Activated CD4-positive, alpha-beta T cell treated with anti-CD3 and anti-CD28 coated beads for 36 hours (primary cell): ENCODE results near the gene MRGPRX2. TPM values are rescaled to one million over a fixed set of nuclear protein-coding genes. Genes with fewer than 3 reads are reported as not detected.

Experiments used
- ATAC-seq: fragments of 200-7000 bp; cut with Tn5 transposase; one replicate; pipeline ENCODE4 v1.10.0; 2021; ENCODE audit warnings: mild to moderate bottlenecking, moderate library complexity
- CTCF ChIA-PET: fragments of 350-600 bp; sonication (Branson Sonifier 250); formaldehyde crosslinking; loops from one replicate; lab custom pipeline; 2021; ENCODE audit warnings: antibody characterized with exemption; lab: Charles Lee
- POLR2A ChIA-PET: fragments of 350-600 bp; sonication (Branson Sonifier 250); formaldehyde crosslinking; loops from one replicate; lab custom pipeline; 2021; ENCODE audit warnings: antibody characterized with exemption, inconsistent platforms; lab: Charles Lee
- DNase-seq: peaks from one replicate; pipeline ENCODE4 v3.0.0-alpha.2; 2020
- H3K27ac Mint-ChIP-seq: one replicate; pipeline ENCODE4 v1.8.0; 2021; ENCODE audit warnings: mixed read lengths
- H3K27me3 Mint-ChIP-seq: one replicate; pipeline ENCODE4 v1.8.0; 2021; ENCODE audit warnings: mixed read lengths
- H3K36me3 Mint-ChIP-seq: one replicate; pipeline ENCODE4 v1.8.0; 2021; ENCODE audit warnings: low read depth, mixed read lengths
- H3K4me1 Mint-ChIP-seq: one replicate; pipeline ENCODE4 v1.8.0; 2021; ENCODE audit warnings: mixed read lengths
- H3K4me3 Mint-ChIP-seq: one replicate; pipeline ENCODE4 v1.8.0; 2021; ENCODE audit warnings: mild to moderate bottlenecking, moderate library complexity, mixed read lengths
- H3K9me3 Mint-ChIP-seq: one replicate; pipeline ENCODE4 v1.8.0; 2021; ENCODE audit warnings: low read depth, mixed read lengths
- intact Hi-C, 2 experiments: fragments of 100-400 bp; cut with DNase I in 1 of 2; cut with micrococcal nuclease in 1 of 2; formaldehyde crosslinking; loops; one replicate each; pipeline versions ENCODE4 v1.14.2 to v1.15.1; 2022 to 2024; cut with DNase I, micrococcal nuclease
- total RNA-seq, 2 experiments: library from RNA; stranded (reverse); gene quantifications; one replicate each; pipeline ENCODE4 v1.2.3, GENCODE V29; 2021

The MRGPRX2 gene
- total RNA-seq, 2 experiments from 2014 or later: not detected

DNA sequence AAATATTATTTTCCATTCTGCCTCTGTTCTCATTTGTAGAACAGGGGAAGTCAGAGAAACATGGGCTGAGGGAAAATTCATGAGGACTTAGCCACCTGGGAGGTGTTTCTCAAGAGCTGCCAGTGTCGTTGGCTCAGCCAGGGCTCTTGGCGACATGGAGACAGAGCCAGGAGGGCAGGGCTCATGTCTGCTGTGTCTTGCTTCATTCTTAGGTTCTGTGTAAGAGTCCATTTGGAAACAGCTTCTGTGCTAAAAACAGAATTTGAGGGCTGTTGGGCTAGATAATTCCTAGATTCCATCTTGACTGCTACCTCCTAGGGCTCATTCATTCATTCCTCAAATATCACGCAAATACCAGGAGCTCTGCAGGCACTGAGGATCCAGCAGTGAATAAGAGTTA, 15.1 kb upstream of the MRGPRX2 start:
- peaks cover 8% of the 10 kb centered on the region for H3K27me3 Mint-ChIP-seq
- DNase-seq: no peak
- intact Hi-C loops: loop anchor here (2.0 to 5.0 kb wide), 2 partner anchors 41 to 232 kb away; partner anchors contain the start of gene ZDHHC13 (in 1 of the 2)
- H3K27ac Mint-ChIP-seq: no peak overlapping the region
- ChIA-PET POLR2A (no interaction called here), CTCF (interaction anchor here (0.5 to 3.4 kb wide), 8 partner anchors 9 to 477 kb away, joined by 3 to 30 read pairs (median 4); no protein-coding TSS in a partner anchor)
- peaks cover 4% of the 10 kb centered on the region for H3K4me1 Mint-ChIP-seq
- ATAC-seq: no peak
- no peak overlapping the region for H3K4me3 Mint-ChIP-seq
- H3K9me3 Mint-ChIP-seq: no peaks in the 10 kb centered on the region
- no peaks in the 10 kb centered on the region for H3K36me3 Mint-ChIP-seq

DNA sequence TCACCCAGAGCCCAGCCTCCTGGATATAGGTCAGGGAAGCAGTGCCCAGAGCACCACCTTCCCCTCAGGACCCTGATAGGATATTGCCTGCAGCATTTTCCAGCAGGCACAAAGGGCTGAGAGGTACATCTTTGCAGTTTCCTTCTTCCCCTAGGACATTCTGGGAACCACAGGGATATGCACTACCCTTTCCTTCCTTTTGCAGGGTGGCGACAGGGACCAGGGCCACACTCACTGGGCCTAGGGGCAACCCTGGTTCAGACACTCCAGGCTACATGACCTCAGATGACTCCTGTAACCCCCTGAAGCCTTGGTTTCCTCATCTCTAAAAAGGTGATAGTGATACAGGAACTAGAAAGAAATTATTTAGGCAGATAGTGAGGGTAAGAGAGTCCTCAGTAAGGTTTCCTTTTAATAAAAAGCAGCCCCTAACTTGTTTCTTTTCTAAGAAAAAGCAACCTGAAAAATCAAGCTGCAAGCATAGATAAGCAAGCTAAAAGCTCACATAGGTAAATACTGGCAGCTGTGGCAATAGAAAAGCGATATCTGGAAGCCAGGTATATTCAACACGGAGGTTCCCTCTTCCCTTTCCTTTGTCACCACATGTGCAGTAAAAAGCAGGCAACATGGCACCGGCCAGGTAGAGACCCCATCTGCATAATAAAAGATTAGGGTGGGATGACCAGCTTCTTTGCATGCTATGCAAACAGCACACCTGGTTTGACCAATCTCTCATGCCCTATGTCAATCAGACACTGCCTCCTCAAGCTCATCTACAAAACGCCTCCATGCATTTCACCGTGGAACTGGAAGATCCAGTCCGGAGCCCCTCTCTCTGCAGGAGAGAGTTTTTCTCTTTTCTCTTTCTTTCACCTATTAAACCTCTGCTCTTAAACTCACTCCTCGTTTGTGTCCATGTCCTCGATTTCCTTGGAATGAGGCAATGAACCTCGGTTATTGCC, 13.2 kb upstream of the MRGPRX2 start:
- ChIA-PET CTCF (interaction anchor here (0.6 to 2.0 kb wide), 6 partner anchors 15 to 830 kb away, joined by 3 to 5 read pairs (median 3); no protein-coding TSS in a partner anchor), POLR2A (no interaction called here)
- no peak for ATAC-seq
- intact Hi-C loops: loop anchor here (5.0 kb wide), 3 partner anchors 44 to 184 kb away; partner anchors contain the start of genes E2F8 (in 2 of the 2) and ZDHHC13 (in 1 of the 2)
- H3K36me3 Mint-ChIP-seq: peaks cover 2% of the 10 kb centered on the region
- peaks cover 6% of the 10 kb centered on the region for H3K9me3 Mint-ChIP-seq
- H3K27ac Mint-ChIP-seq: no peak overlapping the region
- H3K27me3 Mint-ChIP-seq: peaks cover 14% of the 10 kb centered on the region
- H3K4me1 Mint-ChIP-seq: peaks cover 4% of the 10 kb centered on the region
- DNase-seq: no peak
- H3K4me3 Mint-ChIP-seq: no peak overlapping the region

DNA sequence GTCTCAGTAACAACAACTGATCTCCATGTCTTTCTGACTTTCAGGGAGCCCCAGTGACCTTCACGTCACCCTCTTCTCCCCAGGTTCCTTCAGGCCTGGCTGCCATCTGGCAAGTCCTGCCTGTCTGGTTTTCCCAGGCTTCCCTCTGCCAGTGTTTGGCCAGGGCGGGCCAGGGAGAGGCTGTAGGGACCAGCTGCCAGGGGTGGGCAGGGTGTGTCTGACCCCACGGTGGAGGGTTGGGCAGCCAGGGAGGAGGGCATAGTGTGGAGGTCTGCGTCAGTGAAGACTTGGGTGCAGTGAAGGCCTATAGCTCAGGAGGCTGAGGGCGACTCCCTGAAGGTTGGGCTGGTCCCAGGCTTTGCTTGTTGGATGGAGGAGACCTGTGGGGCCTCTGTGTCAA, 11.9 kb upstream of the MRGPRX2 start:
- Mint-ChIP-seq H3K4me3 (no peak overlapping the region), H3K36me3 (peaks cover 2% of the 10 kb centered on the region), H3K4me1 (peaks cover 4% of the 10 kb centered on the region), H3K9me3 (peaks cover 11% of the 10 kb centered on the region), H3K27ac (no peak overlapping the region), H3K27me3 (peaks cover 18% of the 10 kb centered on the region)
- ChIA-PET CTCF (interaction anchor here (0.6 to 2.6 kb wide), 7 partner anchors 10 to 1274 kb away, joined by 3 to 24 read pairs (median 3); partner anchors contain the start of gene MRGPRX2), POLR2A (no interaction called here)
- ATAC-seq: no peak
- DNase-seq: no peak
- intact Hi-C loops: loop anchor here (5.0 kb wide), 3 partner anchors 45 to 185 kb away; partner anchors contain the start of genes E2F8 (in 2 of the 2) and ZDHHC13 (in 1 of the 2)

DNA sequence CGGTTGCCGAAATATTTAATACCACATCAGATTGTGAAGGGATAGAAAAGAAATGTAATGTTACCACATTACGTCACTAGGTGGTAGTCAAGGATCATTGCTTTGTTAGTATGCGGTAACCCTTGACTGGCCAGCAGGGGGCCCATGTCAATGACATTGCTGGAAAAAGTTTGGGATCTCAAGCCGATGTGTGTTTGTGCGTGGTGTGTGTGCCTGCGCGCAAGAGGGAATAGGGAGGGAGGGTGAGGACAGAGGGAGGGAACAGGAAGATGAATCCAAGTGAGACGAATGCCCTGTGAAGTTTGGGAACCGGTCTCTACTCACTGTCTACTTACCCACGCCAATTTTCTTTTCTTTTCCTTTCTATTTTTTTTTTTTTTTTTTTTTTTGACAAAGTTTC, 10.7 kb upstream of the MRGPRX2 start:
- Mint-ChIP-seq H3K4me3 (peak overlapping the region; percentile 38), H3K36me3 (peaks cover 2% of the 10 kb centered on the region), H3K4me1 (peaks cover 4% of the 10 kb centered on the region), H3K27ac (no peak overlapping the region), H3K27me3 (peaks cover 20% of the 10 kb centered on the region), H3K9me3 (peaks cover 11% of the 10 kb centered on the region)
- intact Hi-C loops: loop anchor here (1.0 to 5.0 kb wide), 6 partner anchors 46 to 834 kb away; partner anchors contain the start of genes E2F8 (in 2 of the 2) and ZDHHC13 (in 1 of the 2)
- ChIA-PET POLR2A (no interaction called here), CTCF (interaction anchor here (0.6 to 2.6 kb wide), 40 partner anchors 9 to 994 kb away, joined by 3 to 24 read pairs (median 4); partner anchors contain the start of genes MRGPRX2 and ZDHHC13)
- peak; percentile 93 for ATAC-seq
- DNase-seq: peak; percentile 77

DNA sequence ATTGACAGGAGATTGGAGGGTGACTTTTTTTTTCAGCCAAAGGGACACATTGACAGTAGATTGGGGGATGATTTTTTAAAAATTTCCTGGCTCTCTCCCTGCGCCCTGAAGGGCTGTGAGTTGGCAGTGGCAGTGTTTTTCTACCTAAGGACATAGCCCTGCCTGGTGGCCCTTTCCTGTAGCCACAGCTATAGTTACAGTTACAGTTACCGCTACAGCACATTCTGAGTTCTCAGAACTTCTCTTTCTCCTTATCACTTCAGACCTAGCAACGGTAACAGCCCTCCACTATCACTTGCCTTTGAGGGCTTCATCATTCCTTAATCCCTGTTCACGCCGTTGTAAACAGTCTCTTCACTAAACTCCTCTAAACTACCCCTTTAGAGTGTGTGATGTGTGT, 684 bp downstream of the MRGPRX2 start:
- H3K27ac Mint-ChIP-seq: no peak overlapping the region
- ATAC-seq (peak; percentile 28), DNase-seq (no peak)
- intact Hi-C loops: loop anchor here in 1 of 2 experiments (1.0 kb wide), 1 partner anchor 382 kb away; no protein-coding TSS in a partner anchor
- POLR2A ChIA-PET: no interaction called here
- CTCF ChIA-PET: interaction anchor here (0.6 to 3.6 kb wide), 3 partner anchors 12 to 338 kb away, joined by 3 to 24 read pairs (median 11); no protein-coding TSS in a partner anchor
- peaks cover 19% of the 10 kb centered on the region for H3K4me1 Mint-ChIP-seq
- H3K4me3 Mint-ChIP-seq: no peak overlapping the region
- peaks cover 7% of the 10 kb centered on the region for H3K27me3 Mint-ChIP-seq
- H3K9me3 Mint-ChIP-seq: no peaks in the 10 kb centered on the region
- H3K36me3 Mint-ChIP-seq: no peaks in the 10 kb centered on the region

DNA sequence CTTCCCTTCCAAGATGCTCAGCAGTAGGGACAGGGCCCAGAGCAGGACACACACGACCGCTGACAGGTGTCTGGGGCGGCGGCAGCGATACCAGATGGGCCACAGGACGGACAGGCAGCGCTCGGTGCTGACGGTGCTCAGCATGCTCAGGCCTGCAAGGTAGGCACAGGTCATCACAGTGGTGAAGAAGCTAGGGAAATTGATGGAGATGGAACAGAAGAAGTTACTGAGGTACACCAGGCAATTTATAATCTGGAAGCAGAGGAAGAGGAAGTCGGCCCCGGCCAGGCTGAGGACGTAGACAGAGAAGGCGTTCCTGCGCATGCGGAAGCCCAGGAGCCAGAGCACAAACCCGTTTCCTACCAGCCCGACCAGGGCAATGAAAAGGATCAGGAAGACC, 4.6 kb downstream of the MRGPRX2 start:
- no peaks in the 10 kb centered on the region for H3K9me3 Mint-ChIP-seq
- ChIA-PET POLR2A (no interaction called here), CTCF (no interaction called here)
- H3K4me1 Mint-ChIP-seq: peaks cover 11% of the 10 kb centered on the region
- H3K36me3 Mint-ChIP-seq: no peaks in the 10 kb centered on the region
- intact Hi-C loops: no loop called here
- ATAC-seq (no peak), DNase-seq (no peak)
- H3K27me3 Mint-ChIP-seq: peaks cover 3% of the 10 kb centered on the region
- no peak overlapping the region for H3K27ac Mint-ChIP-seq
- no peak overlapping the region for H3K4me3 Mint-ChIP-seq

DNA sequence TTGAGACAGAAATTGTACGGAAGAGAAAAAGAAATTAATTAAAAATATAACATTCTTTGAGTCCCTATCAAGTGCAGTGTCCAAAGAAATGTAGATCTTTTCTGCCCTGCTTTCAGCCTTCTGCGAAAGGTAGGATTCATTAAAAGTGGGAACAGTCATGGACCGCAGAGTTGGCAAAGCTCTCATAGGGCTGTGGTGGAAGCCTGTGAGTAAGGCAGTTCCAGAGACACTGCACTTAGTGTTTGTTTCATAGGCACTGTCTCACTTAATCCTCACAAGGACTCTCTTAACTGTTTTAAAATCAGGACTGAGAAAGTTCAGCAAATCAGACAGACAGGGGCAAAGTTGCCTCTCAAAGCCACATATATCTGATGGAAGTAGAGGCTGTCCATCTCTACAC, 5.5 kb downstream of the MRGPRX2 start:
- intact Hi-C loops: no loop called here
- H3K27me3 Mint-ChIP-seq: peaks cover 5% of the 10 kb centered on the region
- H3K27ac Mint-ChIP-seq: no peak overlapping the region
- no peak for DNase-seq
- ChIA-PET CTCF (interaction anchor here (0.7 kb wide), 1 partner anchor 15 kb away, joined by 3 read pairs; no protein-coding TSS in a partner anchor), POLR2A (no interaction called here)
- H3K4me1 Mint-ChIP-seq: peaks cover 2% of the 10 kb centered on the region
- peaks cover 3% of the 10 kb centered on the region for H3K9me3 Mint-ChIP-seq
- no peak for ATAC-seq
- H3K4me3 Mint-ChIP-seq: no peak overlapping the region
- no peaks in the 10 kb centered on the region for H3K36me3 Mint-ChIP-seq

DNA sequence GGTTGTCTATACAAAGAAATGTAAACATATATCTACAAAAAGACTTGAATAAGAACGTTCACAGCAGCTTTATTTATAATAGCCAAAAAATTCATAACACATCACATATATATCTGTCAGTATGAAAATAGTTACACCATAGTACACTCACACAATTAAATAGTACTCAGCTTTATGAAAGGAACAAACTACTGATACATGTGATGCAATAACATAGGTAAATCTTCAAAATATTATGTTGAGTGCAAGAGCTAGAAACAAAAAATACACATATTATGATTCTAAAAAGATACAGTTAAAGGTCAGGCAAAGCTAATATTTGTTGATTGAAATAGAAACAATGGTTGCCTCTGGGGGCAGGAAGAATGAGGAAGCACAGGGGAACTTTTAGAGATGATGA, 6.6 kb downstream of the MRGPRX2 start:
- Mint-ChIP-seq H3K36me3 (no peaks in the 10 kb centered on the region), H3K4me1 (no peaks in the 10 kb centered on the region), H3K4me3 (no peak overlapping the region), H3K27me3 (peaks cover 7% of the 10 kb centered on the region), H3K9me3 (peaks cover 3% of the 10 kb centered on the region), H3K27ac (no peak overlapping the region)
- POLR2A ChIA-PET: no interaction called here
- DNase-seq: no peak
- ATAC-seq: no peak
- CTCF ChIA-PET: interaction anchor here (0.9 to 1.3 kb wide), 4 partner anchors 8 to 23 kb away, joined by 3 to 5 read pairs (median 4); no protein-coding TSS in a partner anchor
- intact Hi-C loops: no loop called here

DNA sequence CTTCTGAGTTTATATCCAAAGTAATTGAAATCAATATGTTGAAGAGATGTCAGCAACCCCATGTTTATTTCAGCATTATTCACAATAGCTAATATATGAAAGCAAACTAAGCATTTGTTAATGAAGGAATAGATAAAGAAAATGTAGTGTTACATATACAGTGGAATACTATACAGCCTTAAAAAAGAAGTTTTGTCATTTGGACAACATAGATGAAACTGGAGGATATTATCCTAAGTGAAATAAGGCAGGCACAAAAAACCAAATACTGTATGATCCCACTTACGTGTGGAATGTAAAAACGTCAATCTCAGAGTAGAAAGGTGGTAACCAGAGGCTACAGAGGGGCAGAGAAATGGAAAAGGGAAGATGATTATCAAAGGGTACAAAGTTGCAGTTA, 10.2 kb downstream of the MRGPRX2 start:
- H3K36me3 Mint-ChIP-seq: no peaks in the 10 kb centered on the region
- H3K4me3 Mint-ChIP-seq: no peak overlapping the region
- ChIA-PET CTCF (interaction anchor here (1.9 kb wide), 1 partner anchor 27 kb away, joined by 5 read pairs; no protein-coding TSS in a partner anchor), POLR2A (no interaction called here)
- intact Hi-C loops: no loop called here
- peaks cover 22% of the 10 kb centered on the region for H3K27me3 Mint-ChIP-seq
- H3K4me1 Mint-ChIP-seq: no peaks in the 10 kb centered on the region
- ATAC-seq: no peak
- H3K9me3 Mint-ChIP-seq: peaks cover 3% of the 10 kb centered on the region
- no peak overlapping the region for H3K27ac Mint-ChIP-seq
- DNase-seq: no peak

DNA sequence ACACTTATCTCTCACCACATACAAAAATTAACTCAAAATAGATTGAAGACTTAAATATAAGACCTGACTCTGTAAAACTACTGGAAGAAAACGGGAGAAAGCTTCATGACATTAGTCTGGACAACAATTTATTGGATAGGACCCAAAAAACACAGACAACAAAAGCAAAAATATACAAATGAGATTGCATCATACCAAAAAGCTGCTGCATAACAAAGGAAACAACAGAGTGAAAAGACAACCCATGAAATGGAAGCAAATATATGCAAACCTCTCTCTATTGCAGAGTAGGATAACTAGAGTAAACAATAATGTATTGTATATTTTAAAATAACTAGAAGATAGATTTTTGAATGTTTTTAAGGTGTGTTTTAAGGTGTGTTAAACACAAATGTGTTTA, 11.2 kb downstream of the MRGPRX2 start:
- Mint-ChIP-seq H3K4me1 (no peaks in the 10 kb centered on the region), H3K36me3 (no peaks in the 10 kb centered on the region), H3K4me3 (no peak overlapping the region), H3K9me3 (peaks cover 3% of the 10 kb centered on the region), H3K27me3 (peaks cover 26% of the 10 kb centered on the region), H3K27ac (no peak overlapping the region)
- ATAC-seq (no peak), DNase-seq (no peak)
- intact Hi-C loops: no loop called here
- CTCF ChIA-PET: interaction anchor here (0.6 kb wide), 1 partner anchor 208 kb away, joined by 3 read pairs; no protein-coding TSS in a partner anchor
- POLR2A ChIA-PET: no interaction called here

DNA sequence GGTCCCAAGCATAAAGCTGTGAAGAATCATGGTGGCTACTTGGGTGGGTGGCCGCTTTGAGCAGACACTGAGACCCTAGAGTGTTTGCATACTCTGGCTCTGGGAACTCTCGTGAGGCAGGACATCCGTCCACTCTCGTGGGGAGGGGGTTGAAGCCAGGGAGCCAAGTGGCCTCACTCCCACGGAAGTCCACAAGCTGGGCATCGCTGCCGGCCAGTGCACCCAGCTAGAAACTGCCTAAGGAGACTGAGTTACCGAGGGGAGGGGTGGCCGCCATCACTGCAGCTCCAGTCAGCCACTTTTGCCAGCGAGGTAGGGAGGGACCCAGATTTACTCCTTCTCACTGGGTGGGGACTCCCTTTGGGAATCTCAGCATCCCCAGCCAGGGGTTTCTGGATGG, 20.5 kb downstream of the MRGPRX2 start:
- ATAC-seq: no peak
- POLR2A ChIA-PET: no interaction called here
- intact Hi-C loops: no loop called here

More for the DNA sequence above, 20.5 kb downstream of the MRGPRX2 start:
- CTCF ChIA-PET: interaction anchor here (0.6 kb wide), 2 partner anchors 15 to 262 kb away, joined by 3 read pairs; no protein-coding TSS in a partner anchor
- Mint-ChIP-seq H3K27ac (no peak overlapping the region), H3K4me1 (no peaks in the 10 kb centered on the region), H3K9me3 (peaks cover 3% of the 10 kb centered on the region), H3K36me3 (no peaks in the 10 kb centered on the region), H3K27me3 (peaks cover 26% of the 10 kb centered on the region), H3K4me3 (no peak overlapping the region)
- DNase-seq: no peak
